Kidney tubule cell (primary cell): ENCODE results near the gene CHSY3.

Experiments
- DNase-seq: peaks from one replicate; pipeline ENCODE4 v3.0.0-alpha.2; 2018; ENCODE audit warnings: low spot score

The CHSY3 gene

DNA sequence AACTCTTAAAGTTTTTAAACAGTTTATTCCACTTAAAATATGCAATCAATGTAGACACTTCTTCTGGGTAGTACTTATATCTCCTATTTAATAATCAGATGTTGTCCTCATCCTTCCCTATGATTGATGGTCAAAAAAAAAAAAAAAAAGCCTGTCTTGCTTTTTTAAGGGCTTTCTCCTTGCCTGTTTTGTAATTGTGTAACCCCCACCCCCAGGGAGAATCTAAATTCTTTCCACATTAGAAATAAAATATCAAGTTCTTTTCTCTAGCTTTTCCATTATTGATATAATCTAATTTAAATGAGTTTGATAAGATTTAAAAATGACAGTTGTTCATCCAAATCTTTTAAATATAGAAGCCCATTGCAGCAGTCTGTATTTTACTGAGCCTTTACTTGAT, 119.7 kb downstream of the CHSY3 start:
- DNase-seq: no peak

DNA sequence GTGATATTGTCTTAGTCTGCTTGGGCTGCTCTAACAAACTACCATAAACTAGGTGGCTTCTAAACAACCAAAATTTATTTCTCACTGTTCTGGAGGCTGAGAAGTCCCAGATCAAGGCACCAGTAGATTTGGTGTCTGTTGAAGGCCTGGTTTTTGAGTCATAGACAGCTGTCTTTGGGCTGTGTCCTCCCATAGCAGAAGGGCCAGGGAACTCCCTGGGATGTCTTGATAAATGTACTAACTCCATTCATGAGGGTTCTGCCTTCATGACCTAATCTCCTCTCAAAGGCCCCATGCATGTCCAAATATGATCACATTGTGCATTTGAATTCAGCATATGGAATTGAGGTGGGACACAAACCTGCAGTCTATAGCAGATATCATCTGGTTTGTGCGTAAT, 121.2 kb downstream of the CHSY3 start:
- DNase-seq: no peak

DNA sequence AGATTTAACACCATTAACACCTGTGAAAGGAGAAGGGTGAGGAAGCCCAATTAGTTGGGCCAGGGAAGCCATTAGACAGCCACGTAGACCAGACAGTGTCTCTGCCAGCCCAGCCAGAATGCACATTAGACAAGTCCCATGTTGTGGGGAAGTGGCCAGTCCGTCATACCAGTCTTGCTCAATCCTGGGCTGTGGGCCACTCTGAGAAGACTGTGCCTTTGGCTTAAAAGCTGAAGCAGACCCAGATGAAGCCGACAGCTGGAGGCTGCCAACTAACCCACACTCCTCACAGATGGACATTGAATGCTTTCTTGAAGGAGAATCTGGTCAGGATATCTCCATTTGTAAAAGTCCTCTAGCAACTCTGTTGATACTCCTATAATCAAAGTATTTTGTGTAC, 128.5 kb downstream of the CHSY3 start:
- DNase-seq: no peak

DNA sequence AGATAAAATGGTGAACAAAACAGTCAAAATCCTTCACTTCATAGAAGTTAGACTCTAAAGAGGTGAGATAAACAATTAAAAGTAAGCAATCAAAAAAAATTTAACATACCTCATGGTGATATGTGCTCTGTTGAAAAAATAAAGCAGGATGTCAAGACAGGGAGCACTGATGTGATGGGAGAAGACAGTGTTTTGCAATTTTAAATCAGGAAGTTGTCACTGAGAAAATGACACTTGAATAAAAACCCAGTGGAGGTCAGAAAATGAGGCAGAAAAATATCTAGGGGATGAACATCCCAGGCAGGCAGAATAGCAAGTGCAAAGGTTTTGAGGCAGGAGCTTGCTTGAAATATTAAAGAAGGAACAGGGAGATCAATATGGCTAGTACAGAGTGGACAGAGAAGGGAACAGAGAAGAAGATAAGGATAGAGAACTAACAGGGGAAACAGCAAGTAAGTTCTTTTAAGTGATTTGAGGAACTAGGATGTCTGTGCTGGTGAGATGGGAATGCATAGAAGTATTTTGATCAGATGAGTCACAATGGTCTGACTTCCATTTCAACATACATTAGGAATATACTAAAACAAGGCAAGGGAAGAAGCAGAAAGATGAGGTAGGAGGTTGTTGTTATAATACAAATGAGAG, 130.4 kb downstream of the CHSY3 start:
- DNase-seq: no peak

DNA sequence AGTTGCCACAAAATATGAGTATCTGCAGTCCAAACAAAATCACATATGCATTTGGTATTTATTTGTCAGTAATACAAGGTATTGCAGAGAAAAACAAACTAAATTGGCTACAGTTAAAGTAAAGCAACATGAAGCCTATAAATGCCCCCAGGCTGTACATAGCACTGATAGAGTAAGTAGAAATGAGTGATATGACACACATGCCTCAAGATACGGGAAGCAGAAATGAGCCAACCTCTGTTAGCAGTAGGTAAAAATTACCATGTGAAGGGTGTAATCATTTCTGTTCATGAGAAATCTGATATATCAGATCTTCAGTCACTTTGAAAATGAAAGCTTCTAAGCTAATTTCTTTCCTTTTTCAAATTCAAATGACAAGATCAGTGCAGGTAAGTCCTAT, 131.1 kb downstream of the CHSY3 start:
- no peak for DNase-seq

DNA sequence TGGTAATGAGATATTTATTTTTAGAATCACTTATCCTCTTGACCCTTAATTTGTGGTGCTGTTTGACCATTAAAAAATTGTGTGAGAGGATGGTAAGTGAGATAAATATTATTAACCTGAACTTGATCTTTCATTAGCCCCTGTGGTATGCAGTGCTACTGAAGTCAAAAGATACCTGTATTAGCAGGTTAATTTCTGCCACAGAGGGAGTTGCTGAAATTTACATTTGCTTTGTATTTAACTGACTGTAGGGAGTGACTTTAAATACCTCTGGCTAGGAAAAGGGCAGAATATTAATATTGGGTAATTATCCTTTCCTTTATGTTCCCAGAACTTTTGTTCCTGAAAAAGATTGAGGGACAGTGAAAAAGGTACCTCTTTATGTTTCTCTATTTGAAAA, 133.6 kb downstream of the CHSY3 start:
- DNase-seq: no peak

DNA sequence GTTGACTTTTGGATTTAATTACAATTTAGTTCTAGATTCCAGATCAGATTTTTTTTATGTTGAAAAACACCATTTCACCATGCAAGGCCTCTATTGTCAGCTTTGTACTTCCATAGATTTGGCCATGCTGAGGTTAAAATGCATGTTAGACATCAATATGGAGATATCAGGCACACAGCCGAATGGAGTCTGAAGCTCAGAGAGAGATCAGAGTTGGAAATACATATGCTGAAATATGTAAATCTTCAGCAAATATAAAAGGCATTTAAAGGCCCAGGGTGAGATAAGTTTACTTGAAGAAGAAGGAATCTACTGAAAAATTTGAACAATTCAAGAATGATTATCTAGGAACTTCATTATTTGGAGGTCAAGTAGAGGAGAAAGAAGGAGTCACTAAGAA, 139.6 kb downstream of the CHSY3 start:
- no peak for DNase-seq

DNA sequence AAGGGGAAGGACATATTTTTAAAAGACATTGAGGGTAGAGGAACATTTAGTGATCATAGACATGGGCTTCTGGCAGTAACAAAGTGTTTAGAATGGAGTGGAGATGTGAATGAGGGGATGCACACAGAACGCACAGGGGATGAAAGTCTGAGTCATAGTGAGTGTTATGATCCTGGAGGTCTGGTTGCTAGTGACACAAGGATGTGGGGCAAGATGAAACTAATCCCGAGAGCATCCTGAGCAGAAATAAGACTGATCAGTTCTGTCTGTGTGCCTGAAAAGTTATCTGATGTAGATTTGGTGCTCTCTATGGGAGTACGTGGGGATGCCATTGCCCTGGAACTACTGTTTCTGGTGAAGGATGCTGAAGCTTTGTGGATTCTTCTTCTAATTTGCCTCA, 141.1 kb downstream of the CHSY3 start:
- DNase-seq: no peak

DNA sequence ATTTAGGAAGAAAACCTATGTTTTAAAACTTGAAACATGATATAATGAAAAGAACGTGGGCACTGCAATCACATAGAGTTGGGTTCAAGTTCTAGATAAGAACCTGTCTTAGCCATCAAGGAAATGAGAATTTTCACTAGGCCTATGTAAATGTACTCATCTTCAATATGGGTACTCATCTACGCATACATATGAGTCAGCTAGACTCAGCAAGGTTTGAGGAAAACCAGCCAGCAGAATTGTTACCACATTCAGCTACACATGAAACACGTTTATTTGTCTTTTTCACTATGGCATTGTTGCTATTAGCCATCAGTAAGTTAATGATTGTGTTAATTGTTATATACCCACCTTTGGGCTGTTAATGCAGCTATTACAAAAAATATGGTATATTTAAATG, 146.3 kb downstream of the CHSY3 start:
- DNase-seq: no peak

DNA sequence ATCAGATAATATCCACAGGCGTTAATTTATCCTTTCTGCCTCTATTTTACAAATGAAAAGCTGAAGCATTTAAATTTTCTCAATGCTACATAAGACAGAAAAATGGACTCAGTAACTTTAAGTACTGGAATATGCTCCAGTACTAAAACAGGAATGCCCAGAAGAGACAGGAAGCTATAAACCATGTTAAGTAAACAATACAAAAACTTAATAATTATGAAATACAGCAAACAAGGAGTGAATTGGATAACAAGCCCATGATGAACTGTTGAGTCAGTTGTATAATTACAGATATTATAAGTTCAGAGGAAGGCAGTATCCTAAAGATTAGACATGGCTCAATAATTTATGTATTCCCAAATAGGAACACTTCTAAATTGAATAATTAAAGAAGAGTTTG, 148.5 kb downstream of the CHSY3 start:
- no peak for DNase-seq

DNA sequence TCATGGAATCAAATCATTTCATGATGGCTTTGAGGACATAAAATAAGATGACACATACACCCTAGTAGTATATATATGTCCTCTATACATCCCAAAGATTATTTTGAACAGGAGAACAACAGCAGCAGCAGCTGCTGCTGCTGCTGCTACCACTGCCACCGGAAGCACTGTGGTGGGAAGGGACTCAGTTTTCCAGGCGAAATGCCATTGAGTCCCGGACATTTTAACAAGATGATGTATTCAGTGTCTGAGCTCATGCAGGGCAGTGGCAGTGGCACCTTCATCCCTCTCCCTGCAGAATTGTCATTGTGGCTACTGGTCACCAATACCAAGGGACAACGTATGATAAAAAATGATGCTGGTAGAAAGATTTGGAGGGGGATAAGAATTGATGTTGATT, 151.3 kb downstream of the CHSY3 start:
- DNase-seq: no peak

DNA sequence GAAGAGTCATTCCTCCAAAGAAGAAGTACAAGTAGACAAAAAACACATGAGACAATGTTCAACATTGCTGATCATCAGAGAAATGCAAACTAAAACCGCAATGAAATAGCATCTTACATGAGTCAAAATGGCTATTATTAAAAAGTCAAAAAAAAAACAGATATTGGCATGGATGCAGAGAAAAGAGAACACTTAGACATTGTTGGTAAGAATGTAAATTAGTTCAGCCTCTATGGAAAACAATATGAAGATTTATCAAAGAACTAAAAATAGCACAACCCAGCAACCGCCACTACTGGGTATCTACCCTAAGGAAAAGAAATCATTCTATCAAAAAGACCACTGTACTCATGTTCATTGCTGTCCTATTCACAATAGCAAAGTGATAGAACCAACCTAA, 157.5 kb downstream of the CHSY3 start:
- DNase-seq: no peak

DNA sequence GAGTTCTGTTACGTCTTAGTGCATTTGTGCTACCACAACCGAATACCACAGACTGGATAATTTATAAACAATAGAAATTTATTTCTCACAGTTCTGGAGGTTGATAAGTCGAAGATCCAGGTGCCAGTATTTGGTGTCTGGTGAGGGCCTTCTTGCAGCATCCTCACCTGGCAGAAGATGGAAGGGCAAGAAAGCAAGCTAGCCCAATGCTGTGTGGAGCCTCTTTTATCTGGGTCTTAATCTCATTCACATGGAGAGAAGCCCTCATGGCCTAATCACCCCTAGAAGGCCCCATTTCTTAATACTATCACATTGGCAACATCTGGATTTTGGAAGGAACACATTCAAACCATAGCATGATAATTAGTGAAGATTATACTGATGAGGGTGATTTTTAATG, 159.3 kb downstream of the CHSY3 start:
- DNase-seq: no peak

DNA sequence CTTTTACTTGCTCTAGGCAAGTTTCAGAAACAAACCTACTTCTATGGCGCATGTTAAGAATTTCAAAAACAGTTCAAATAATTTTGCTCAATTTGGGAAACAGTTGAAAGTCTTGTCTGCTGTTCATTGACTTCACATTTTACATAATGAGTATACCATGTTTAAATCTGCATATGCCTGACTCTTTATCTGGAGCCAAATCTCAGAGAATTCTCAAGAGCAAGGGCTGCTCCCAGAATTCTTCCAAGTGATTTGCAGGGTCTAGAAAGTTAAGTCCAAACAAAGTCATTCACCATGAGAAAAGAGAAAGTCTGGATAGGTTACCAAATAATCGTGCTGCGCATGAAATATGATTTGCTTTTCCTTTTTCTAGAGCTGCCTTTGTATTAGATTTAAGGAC, 160.2 kb downstream of the CHSY3 start:
- no peak for DNase-seq

DNA sequence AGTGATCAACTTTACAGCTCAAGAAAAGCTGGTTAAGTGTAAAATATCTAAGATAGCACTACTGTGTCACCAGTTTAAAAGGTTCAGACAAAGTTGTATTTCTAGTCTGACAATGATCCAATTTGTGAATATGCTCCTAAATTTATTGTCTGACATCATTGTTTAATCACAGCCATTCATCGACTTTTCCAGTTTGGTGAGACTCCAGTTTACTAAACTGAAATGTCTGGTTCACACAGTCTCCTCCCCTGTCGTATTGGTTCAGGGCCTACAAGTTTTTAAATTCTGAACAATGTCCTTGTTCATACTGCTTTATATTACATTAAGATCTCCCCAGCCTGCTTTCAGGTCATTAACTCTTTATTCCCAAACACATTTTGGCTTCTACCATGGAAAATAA, 161.4 kb downstream of the CHSY3 start:
- no peak for DNase-seq

DNA sequence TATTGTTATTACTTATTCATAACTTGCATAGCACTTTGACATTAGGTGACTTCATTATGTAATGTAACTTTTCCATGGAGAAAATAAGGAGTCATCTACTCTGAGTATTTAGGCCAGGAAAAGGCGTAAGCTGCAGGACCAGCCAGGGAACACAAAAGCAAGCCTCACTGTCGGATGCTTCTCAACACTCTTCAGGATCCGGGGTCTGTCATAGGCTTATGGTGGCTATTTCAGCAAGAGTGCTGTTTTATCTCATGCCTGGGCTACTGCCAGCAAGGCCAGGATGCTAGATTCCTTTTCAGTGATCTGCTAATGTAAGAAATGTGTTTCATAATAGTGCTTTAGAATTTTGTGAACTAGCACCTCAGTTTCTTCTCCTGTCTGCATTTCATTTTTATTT, 162.4 kb downstream of the CHSY3 start:
- DNase-seq: no peak

DNA sequence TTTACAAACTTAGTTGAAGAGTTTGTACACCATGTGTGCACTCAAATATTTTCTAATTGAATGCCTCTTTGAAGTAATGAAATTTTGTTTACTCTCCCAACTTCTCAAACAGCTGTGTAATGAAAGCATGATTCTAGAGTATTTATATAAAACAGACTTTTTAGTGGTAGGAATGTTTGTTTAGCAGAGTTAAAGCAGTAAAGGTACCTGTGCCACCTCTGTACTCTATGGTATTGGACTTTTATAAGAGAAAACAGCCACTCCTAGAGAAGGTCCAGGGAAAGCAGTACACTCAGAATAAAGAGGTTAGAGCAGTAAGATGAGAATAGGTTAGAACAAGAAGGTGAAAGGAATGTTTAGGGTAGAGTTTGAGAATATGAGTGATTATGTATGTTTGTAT, 163.1 kb downstream of the CHSY3 start:
- DNase-seq: no peak

DNA sequence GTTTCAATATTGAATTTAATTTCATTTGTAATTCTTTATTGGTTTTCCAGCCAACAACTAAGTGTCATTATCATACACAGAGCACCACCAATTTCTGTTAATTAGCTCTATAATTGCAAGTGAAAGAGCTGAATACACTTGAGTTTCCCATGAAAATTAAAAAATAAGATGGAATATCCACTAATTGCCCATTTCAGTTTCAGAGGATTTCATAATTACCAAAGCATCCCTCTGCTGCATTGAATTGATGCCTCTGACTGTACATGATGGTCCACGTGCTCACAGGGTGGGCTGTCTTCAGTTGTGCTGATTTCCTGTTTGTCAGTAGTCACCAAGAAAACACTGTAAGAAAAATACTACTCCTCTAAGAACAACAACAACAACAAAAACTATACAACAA, 163.8 kb downstream of the CHSY3 start:
- no peak for DNase-seq

DNA sequence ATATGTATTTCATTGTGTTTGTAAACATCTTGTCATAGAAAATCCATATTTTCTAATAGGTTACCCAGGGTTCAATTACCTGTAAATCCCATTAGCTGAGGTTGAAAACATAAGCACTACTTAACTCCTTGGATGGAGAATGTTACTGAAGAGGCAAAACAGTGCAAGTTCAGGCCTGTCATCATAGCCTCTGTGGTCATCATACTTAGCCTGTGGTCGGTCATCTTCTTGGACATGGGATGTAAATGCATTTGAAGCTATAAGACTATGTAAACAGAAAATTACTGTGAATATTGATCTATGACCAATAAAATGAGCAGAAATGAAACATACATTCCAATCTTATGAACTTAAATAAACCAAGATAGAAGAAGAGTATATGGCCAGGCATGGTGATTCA, 164.7 kb downstream of the CHSY3 start:
- no peak for DNase-seq

DNA sequence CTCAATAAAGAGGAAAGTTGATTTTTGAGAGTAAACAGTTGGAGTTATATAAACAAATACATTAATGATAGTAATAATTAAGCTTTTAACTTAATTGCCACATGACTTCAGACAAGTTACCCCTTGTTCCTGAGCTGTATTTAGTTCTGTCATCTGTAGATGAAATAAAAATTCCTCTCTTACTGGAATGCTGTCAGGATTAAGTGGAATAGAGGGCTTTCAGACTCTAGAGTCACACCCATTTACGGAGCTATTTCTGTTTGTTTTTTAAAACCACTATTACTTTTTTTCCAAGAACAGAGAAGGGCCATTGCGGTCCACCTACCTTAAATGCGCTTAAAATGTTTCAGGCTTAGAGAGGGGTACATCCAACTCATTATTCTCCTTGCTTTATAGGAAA, 170.6 kb downstream of the CHSY3 start:
- no peak for DNase-seq

DNA sequence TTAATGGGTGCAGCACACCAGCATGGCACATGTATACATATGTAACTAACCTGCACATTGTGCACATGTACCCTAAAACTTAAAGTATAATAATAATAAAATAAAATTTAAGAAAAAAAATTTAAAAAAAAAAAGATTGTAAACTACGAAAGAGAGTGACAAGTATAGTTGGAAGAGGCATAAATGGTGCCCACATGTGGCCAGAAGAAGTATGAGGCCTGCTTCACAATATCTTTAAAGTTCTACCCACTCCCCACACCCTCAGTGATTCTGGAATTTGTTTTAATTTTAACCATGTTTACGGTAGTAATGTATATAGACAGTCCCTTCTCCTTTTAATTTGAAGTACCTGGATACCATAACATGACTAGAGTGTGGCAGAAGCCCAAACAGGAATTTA, 172.7 kb downstream of the CHSY3 start:
- no peak for DNase-seq

DNA sequence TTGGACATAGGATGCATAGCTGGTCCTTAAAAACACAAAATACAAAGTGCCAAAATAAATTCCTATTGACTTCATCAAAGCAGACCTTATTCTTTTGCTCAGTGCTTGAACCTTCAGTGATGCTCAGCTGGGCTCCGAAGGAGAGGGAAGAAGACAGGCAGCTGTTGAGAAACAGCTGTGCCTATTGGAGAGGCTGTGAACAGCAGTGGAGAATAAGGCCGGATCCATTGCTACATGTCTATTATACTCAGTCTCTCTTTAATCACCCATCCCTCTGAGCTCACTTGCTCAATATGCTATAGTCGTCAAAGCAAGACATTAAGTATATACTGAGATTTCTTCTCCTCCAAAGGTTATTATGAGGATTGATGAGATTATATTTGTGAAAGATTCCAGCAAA, 174.4 kb downstream of the CHSY3 start:
- DNase-seq: no peak

DNA sequence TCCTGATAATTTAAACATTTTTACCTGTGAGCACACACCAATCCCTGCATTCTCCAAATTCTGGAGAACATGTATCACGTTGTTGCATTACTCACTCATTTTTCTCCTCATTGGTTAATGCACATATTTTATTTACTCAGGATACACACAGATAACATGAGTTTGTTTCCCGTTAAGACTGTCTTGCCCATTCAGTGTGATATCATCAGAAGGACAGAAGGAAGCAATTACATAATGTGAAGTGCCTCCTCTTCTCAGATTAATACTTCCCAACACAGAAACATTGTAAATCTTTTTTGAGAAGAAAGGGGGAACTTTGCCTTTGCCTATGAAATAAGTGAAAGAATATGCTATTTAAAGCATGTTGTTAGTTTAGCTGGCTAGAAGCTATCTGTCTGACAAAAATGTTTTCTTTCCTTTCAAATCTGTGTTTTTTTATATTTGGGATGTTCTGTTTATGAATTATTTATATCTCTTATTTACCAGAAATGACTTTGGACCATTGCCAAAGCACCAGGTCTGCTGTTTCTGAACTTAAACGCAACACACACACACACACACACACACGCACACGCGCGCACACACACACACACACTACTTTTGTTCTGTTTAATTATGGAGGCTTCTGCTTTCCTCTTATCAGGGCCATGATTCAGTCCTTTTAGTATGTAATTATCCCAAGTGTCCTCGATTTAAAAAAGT, 186.5 kb downstream of the CHSY3 start:
- DNase-seq: no peak

DNA sequence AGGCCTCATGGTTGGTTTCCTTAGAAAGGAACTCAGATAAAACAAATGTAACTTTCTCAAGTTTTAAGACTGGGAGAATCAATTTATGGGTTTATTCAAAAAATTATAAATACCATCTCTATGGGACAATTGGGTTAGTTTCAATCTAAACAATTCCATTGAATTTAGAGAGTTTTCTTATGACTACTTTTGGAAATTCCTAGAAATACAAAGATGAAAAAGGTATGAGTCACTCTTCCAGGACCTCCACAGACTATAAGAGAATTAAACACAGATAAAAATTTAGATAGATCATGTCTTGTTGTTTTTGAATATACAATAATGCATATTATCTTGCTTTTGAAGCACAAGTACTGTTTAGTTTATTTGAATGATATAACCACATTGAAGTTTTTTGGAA, 188.7 kb downstream of the CHSY3 start:
- no peak for DNase-seq
